Measurements from ENCODE around the gene TTC38.

DNA sequence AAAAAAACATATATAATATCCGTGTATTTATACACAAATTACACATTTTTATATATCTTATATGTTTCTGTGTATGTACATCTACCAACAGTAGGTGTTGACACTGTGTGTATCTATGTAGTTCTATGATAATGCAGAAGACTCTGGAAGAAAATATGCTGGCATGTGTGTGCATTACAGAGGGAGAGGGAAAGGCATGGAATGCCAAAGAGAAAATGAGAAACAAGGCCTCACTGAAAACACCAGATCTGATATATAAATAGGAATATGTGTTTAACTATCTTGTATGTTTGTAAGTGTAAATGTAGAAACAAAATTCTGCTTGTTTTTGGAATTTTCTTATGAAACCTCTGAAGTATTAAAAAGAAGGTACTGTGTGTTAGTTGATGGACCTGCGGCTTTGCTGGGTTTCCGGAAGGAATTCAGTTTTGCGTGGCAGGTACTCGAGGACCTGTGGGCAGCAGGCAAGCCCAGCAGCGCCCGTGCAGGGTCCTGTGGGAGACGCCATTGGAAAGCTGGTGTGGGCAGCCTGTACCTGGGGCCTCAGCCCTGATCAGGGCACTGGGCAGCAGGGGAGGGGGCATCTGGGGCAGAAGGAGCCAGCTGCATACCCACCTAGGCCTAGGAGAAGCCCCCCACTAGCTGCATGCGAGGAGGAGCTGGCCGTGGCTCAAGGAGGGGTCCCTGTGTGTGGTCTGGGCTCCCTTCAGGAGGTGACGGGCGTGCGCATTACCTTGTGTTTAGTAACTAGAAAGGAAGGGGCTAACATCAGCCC lies 60.1 kb downstream of the TTC38 start:
- no peak for TF ChIP-seq CTCF (IDR thresholded peaks at IDR 0.05)
- no peak for TF ChIP-seq EP300 (IDR thresholded peaks at IDR 0.05)
